ENCODE measurements around the gene ADAT3. TPM values are rescaled to one million over a fixed set of nuclear protein-coding genes. Genes with fewer than 3 reads are reported as not detected.

Gene ADAT3
- total RNA-seq, 1 donor from 2014 or later = 1.8 TPM

DNA sequence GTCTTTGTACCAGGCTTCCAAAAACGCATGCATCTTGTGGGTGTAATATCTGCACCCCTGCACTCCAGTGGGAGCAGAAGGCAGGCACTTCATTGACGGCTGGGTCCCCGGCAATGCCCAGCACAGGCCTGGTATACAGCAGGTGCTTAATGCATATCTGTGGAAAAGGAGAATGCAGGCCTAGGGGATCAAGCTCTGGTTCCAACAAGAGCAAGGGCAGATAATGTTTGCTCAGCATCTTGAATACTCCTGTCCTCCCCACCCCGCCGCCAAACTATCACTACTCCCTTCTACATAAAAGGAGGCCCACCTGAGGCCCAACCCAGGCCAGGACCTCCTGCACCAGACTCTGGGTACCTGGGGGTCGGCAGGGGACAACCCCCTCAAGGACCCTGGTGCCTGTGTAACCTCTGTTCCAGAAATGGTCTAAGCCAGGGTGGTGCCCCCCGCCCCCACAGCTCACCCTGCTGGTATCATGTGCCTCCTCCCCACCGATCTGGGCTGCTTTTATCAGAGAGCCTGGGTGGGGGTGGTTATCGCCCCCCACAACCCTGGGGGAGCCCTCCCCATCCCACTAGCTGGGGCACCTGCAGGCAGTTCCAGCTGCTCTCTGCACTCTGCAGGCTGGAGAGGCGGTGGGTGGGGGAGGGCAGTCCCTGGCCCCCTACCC is 46.7 kb upstream of the ADAT3 start:
- Histone ChIP-seq H3K36me3 (ENCODE audit: control insufficient read depth, insufficient read depth, low read length) (no peaks in the 10 kb centered on the region), H3K4me3 (ENCODE audit: low read depth, low read length) (no peak overlapping the region), H3K27me3 (ENCODE audit: control insufficient read depth, insufficient read depth, low read length) (no peaks in the 10 kb centered on the region)
- DNase-seq (ENCODE audit: low read depth) = no peak
- TF ChIP-seq CTCF (IDR thresholded peaks at IDR 0.05; ENCODE audit: insufficient read depth, low read length, poor library complexity, severe bottlenecking) = no peak

GRCh38 chr19:1859331-1859781 is 45.8 kb upstream of the ADAT3 start:
- H3K27me3 ChIP-seq (ENCODE audit: control insufficient read depth, insufficient read depth, low read length) = no peaks in the 10 kb centered on the region
- no peak for DNase-seq (ENCODE audit: low read depth)
- TF ChIP-seq CTCF (IDR thresholded peaks at IDR 0.05; ENCODE audit: insufficient read depth, low read length, poor library complexity, severe bottlenecking) = no peak
- H3K4me3 ChIP-seq (ENCODE audit: low read depth, low read length) = no peak overlapping the region
- no peaks in the 10 kb centered on the region for H3K36me3 ChIP-seq (ENCODE audit: control insufficient read depth, insufficient read depth, low read length)

GRCh38 chr19:1860042-1860775 is 45.0 kb upstream of the ADAT3 start:
- no peak for TF ChIP-seq CTCF (IDR thresholded peaks at IDR 0.05; ENCODE audit: insufficient read depth, low read length, poor library complexity, severe bottlenecking)
- Histone ChIP-seq H3K36me3 (ENCODE audit: control insufficient read depth, insufficient read depth, low read length) (no peaks in the 10 kb centered on the region), H3K27me3 (ENCODE audit: control insufficient read depth, insufficient read depth, low read length) (no peaks in the 10 kb centered on the region), H3K4me3 (ENCODE audit: low read depth, low read length) (peak overlapping the region; percentile 87)
- no peak for DNase-seq (ENCODE audit: low read depth)

- no peak for TF ChIP-seq CTCF (IDR thresholded peaks at IDR 0.05; ENCODE audit: insufficient read depth, low read length, poor library complexity, severe bottlenecking)
- Histone ChIP-seq H3K27me3 (ENCODE audit: control insufficient read depth, insufficient read depth, low read length) (no peaks in the 10 kb centered on the region), H3K4me3 (ENCODE audit: low read depth, low read length) (peak overlapping the region; percentile 87), H3K36me3 (ENCODE audit: control insufficient read depth, insufficient read depth, low read length) (no peaks in the 10 kb centered on the region)
- DNase-seq (ENCODE audit: low read depth) = no peak
Measured at GRCh38 chr19:1860821-1861598, 44.2 kb upstream of the ADAT3 start.

- peak overlapping the region; percentile 87 for H3K4me3 ChIP-seq (ENCODE audit: low read depth, low read length)
- no peak for DNase-seq (ENCODE audit: low read depth)
- H3K27me3 ChIP-seq (ENCODE audit: control insufficient read depth, insufficient read depth, low read length) = no peaks in the 10 kb centered on the region
- no peaks in the 10 kb centered on the region for H3K36me3 ChIP-seq (ENCODE audit: control insufficient read depth, insufficient read depth, low read length)
- TF ChIP-seq CTCF (IDR thresholded peaks at IDR 0.05; ENCODE audit: insufficient read depth, low read length, poor library complexity, severe bottlenecking) = no peak
Measured at GRCh38 chr19:1861599-1862031, 43.6 kb upstream of the ADAT3 start.

All from kidney epithelial cell (primary cell).